Pancreas (tissue), 10 donors: ENCODE results near the gene ABCC10. TPM values are rescaled to one million over a fixed set of nuclear protein-coding genes. Genes with fewer than 3 reads are reported as not detected.
"Not testable (repeated sequence)": the region's sequence is repeated elsewhere in the genome, so short reads cannot be mapped to it uniquely, and the experiment has no call there.

Experiments used
- ATAC-seq, 4 donors: fragments of 200-7000 bp; cut with Tn5 transposase; one replicate each; pipeline versions ENCODE4 v1.8.0 to v1.9.1; 2020; ENCODE audit warnings: mild to moderate bottlenecking in 4 of 4, moderate library complexity in 4 of 4
- DNase-seq, 6 donors: peaks; one replicate each; pipeline ENCODE4 v3.0.0-alpha.2; 2020
- FAIRE-seq: peaks from 2 replicates; lab custom pipeline; 2012; peaks lifted over from hg19 to GRCh38; lab: Jason Lieb, UNC
- H3K27ac ChIP-seq, 4 donors: fragments of 200-600 bp; sonication (generic); 1 replicate in 3 of 4; 2 replicates in 1 of 4; pipeline versions ENCODE4 v1.5.0 to v1.8.0; 2020
- H3K27me3 ChIP-seq, 4 donors: fragments of 200-600 bp; one replicate each; pipeline ENCODE4 v1.8.0; 2021
- H3K36me3 ChIP-seq, 3 donors: fragments of 200-600 bp; sonication (generic) in 1 of 3; one replicate each; pipeline versions ENCODE4 v1.5.0 to v1.8.0; 2020 to 2021
- H3K4me1 ChIP-seq, 3 donors: fragments of 200-600 bp; one replicate each; pipeline ENCODE4 v1.8.0; 2021
- H3K4me3 ChIP-seq, 4 donors: fragments of 200-600 bp; sonication (generic) in 2 of 4; one replicate each; pipeline versions ENCODE4 v1.5.0 to v1.8.0; 2020 to 2021
- H3K9me3 ChIP-seq, 4 donors: fragments of 200-600 bp; one replicate each; pipeline ENCODE4 v1.8.0; 2021
- CTCF ChIP-seq, 4 donors: fragments of 200-600 bp; sonication (generic) in 3 of 4; IDR thresholded peaks; one replicate each; pipeline versions ENCODE4 v1.5.0 to v1.8.0; 2021; ENCODE audit warnings: antibody characterized with exemption in 4 of 4
- WGBS, 2 donors: extraction: QIAGEN DNeasy Blood & Tissue Kit; methylation state at CpG; one replicate each; pipeline ENCODE4 v1.1.7; 2013; 5-methylcytosine and 5-hydroxymethylcytosine counted together
- intact Hi-C, 3 donors: fragments of 100-400 bp; cut with DNase I; formaldehyde crosslinking; loops; one replicate each; pipeline versions ENCODE4 v1.11.1 to v1.14.2; 2022
- microRNA-seq, 2 donors: library from miRNA; unstranded; fragments of <30 nt; microRNA quantifications; one replicate each; pipeline versions ENCODE4 to v1.1.0, GENCODE V29; 2019 to 2020
- polyA plus RNA-seq, 2 donors: library from polyadenylated mRNA; stranded (reverse); fragments of 200-250 nt; gene quantifications; one replicate each; pipeline ENCODE4 v1.2.3, GENCODE V29; 2013
- total RNA-seq, 6 donors: library from RNA; stranded (reverse); fragmentation: NEBNext Ultra II Directional in 4 of 6; extraction: Animal tissue kit (Norgen Biotek cat#: 25700) in 4 of 6; gene quantifications; one replicate each; pipeline versions ENCODE4 v1.2.1 to v1.2.4, GENCODE V29; 2021 to 2023
- donor health status: healthy with polysubstance abuse.
- donor health status: DM: no; HTN: no; CAD: no; lungs with moderate emphysema.
- donor health status: DM: no; HTN: no; CAD: no.
- donor health status: control.
- donor health status: control.
- donor health status: Bipolar disorder and iron deficiency.
- donor health status: DM: yes; HTN: yes; CAD: no.
- donor health status: DM: no; HTN: no; CAD: no.
- donor health status: DM: no; HTN: no; CAD: no.
- donor health status: DM: yes; HTN: yes; CAD: no.

ABCC10 gene
- total and polyA plus RNA-seq, 8 donors, result 14.0 to 54.8 (median 19.9) TPM

GRCh38 chr6:43497689-43498088 is 70.3 kb downstream of the ABCC10 start:
- H3K4me3 ChIP-seq, result no peak overlapping the region
- H3K36me3 ChIP-seq, result peaks cover 0 to 35% (median 15%) of the 10 kb centered on the region in 3 donors
- DNase-seq (no peak), FAIRE-seq (no peak), ATAC-seq (no peak)
- TF ChIP-seq CTCF (IDR thresholded peaks at IDR 0.05), result no peak
- H3K27me3 ChIP-seq, result no peaks in the 10 kb centered on the region
- intact Hi-C loops, result no loop called here
- H3K4me1 ChIP-seq, result no peaks in the 10 kb centered on the region
- WGBS, 2 donors, result 92 to 94% methylated on average over 12 of the region's 12 CpGs
- no peaks in the 10 kb centered on the region for H3K9me3 ChIP-seq
- no peak overlapping the region for H3K27ac ChIP-seq

- intact Hi-C loops, DNase-seq, H3K27me3 ChIP-seq, H3K9me3 ChIP-seq, ATAC-seq, FAIRE-seq, H3K4me1 ChIP-seq, H3K4me3 ChIP-seq, H3K27ac ChIP-seq: not testable (repeated sequence)
- peaks cover 0 to 39% (median 15%) of the 10 kb centered on the region in 3 donors for H3K36me3 ChIP-seq
- WGBS, 2 donors, result 92 to 94% methylated on average over 5 of the region's 5 CpGs
These were observed 71.0 kb downstream of the ABCC10 start for GRCh38 chr6:43498291-43498690.

GRCh38 chr6:43499028-43499815 is 71.9 kb downstream of the ABCC10 start:
- Histone ChIP-seq H3K4me3 (no peak overlapping the region), H3K27me3 (no peaks in the 10 kb centered on the region), H3K4me1 (no peaks in the 10 kb centered on the region), H3K36me3 (peaks cover 0 to 46% (median 20%) of the 10 kb centered on the region in 3 donors), H3K9me3 (no peaks in the 10 kb centered on the region), H3K27ac (no peak overlapping the region)
- no peak for FAIRE-seq
- no peak for TF ChIP-seq CTCF (IDR thresholded peaks at IDR 0.05)
- WGBS, 2 donors, result 86 to 89% methylated on average over 12 of the region's 12 CpGs
- no peak for ATAC-seq
- DNase-seq, result no peak
- intact Hi-C loops, result no loop called here

Small RNA genes within 50 kb of the gene (microRNA-seq; reads per million reads assigned to microRNA genes)
- gene MIR6780B, result 0 to 1.2 reads per million in 2 donors

Other genes starting within 250 kb of the ABCC10 start
- 10 to 100 TPM; 11.3 to 26.7 (median 13.8) TPM for gene CUL9, start 245.3 kb upstream of the ABCC10 start, total RNA-seq
- gene CUL9, start 245.3 kb upstream of the ABCC10 start, polyA plus RNA-seq, result 10 to 100 TPM; 86.6 to 99.3 TPM
- 10 to 100 TPM; 19.9 to 45.1 (median 38.4) TPM for gene DNPH1, start 198.1 kb upstream of the ABCC10 start, total RNA-seq
- gene DNPH1, start 198.1 kb upstream of the ABCC10 start, polyA plus RNA-seq, result 10 to 100 TPM; 56.0 to 73.3 TPM
- under 1 TPM; 0.08 to 0.19 (median 0.14) TPM for gene TTBK1, start 184.1 kb upstream of the ABCC10 start, total RNA-seq
- gene TTBK1, start 184.1 kb upstream of the ABCC10 start, polyA plus RNA-seq, result under 1 TPM; 0.45 to 0.57 TPM
- gene SLC22A7, start 129.3 kb upstream of the ABCC10 start, total RNA-seq, result under 1 TPM in 1 of 6 donors, not detected in 5; 0.16 TPM
- gene SLC22A7, start 129.3 kb upstream of the ABCC10 start, polyA plus RNA-seq, result not detected
- gene CRIP3, start 118.7 kb upstream of the ABCC10 start, total RNA-seq, result 1 to 10 TPM in 2 of 6 donors, under 1 TPM in 4; 0.46 to 4.6 (median 0.82) TPM
- gene CRIP3, start 118.7 kb upstream of the ABCC10 start, polyA plus RNA-seq, result 1 to 10 TPM; 4.5 to 9.7 TPM
- gene ZNF318, start 57.9 kb upstream of the ABCC10 start, total RNA-seq, result 10 to 100 TPM in 2 of 6 donors, 1 to 10 TPM in 4; 6.2 to 13.0 (median 8.7) TPM
- gene ZNF318, start 57.9 kb upstream of the ABCC10 start, polyA plus RNA-seq, result 1 to 10 TPM; 6.2 to 9.4 TPM
- 1 to 10 TPM in 1 of 6 donors, under 1 TPM in 3, not detected in 2; 0.22 to 1.1 (median 0.34) TPM for gene DLK2, start 28.0 kb downstream of the ABCC10 start, total RNA-seq
- gene DLK2, start 28.0 kb downstream of the ABCC10 start, polyA plus RNA-seq, result under 1 TPM; 0.26 to 0.30 TPM
- 10 to 100 TPM; 12.9 to 26.7 (median 15.4) TPM for gene TJAP1, start 50.0 kb downstream of the ABCC10 start, total RNA-seq
- gene TJAP1, start 50.0 kb downstream of the ABCC10 start, polyA plus RNA-seq, result 10 to 100 TPM; 43.9 to 44.5 TPM
- gene LRRC73, start 82.8 kb downstream of the ABCC10 start, total RNA-seq, result 1 to 10 TPM in 1 of 6 donors, under 1 TPM in 5; 0.60 to 1.1 (median 0.82) TPM
- gene LRRC73, start 82.8 kb downstream of the ABCC10 start, polyA plus RNA-seq, result 1 to 10 TPM in 1 of 2 donors, under 1 TPM in 1; 0.38 to 1.5 TPM
- gene YIPF3, start 89.4 kb downstream of the ABCC10 start, total RNA-seq, result 10 to 100 TPM; 60.6 to 81.1 (median 69.7) TPM
- 10 to 100 TPM; 60.3 to 92.2 TPM for gene YIPF3, start 89.4 kb downstream of the ABCC10 start, polyA plus RNA-seq
- gene POLR1C, start 89.5 kb downstream of the ABCC10 start, total RNA-seq, result 10 to 100 TPM; 10.2 to 20.9 (median 18.8) TPM
- gene POLR1C, start 89.5 kb downstream of the ABCC10 start, polyA plus RNA-seq, result 10 to 100 TPM; 15.7 to 31.3 TPM
- 10 to 100 TPM; 18.1 to 25.7 (median 22.9) TPM for gene XPO5, start 148.5 kb downstream of the ABCC10 start, total RNA-seq
- 10 to 100 TPM; 13.6 to 19.5 TPM for gene XPO5, start 148.5 kb downstream of the ABCC10 start, polyA plus RNA-seq
- 10 to 100 TPM in 2 of 6 donors, 1 to 10 TPM in 4; 6.1 to 12.6 (median 9.0) TPM for gene POLH, start 148.6 kb downstream of the ABCC10 start, total RNA-seq
- gene POLH, start 148.6 kb downstream of the ABCC10 start, polyA plus RNA-seq, result 1 to 10 TPM; 1.9 to 2.2 TPM
- 10 to 100 TPM; 23.6 to 57.5 (median 29.8) TPM for gene GTPBP2, start 201.7 kb downstream of the ABCC10 start, total RNA-seq
- 10 to 100 TPM; 53.0 to 63.0 TPM for gene GTPBP2, start 201.7 kb downstream of the ABCC10 start, polyA plus RNA-seq
- gene MAD2L1BP, start 208.3 kb downstream of the ABCC10 start, total RNA-seq, result 10 to 100 TPM in 4 of 6 donors, 1 to 10 TPM in 2; 6.5 to 11.8 (median 10.1) TPM
- gene MAD2L1BP, start 208.3 kb downstream of the ABCC10 start, polyA plus RNA-seq, result 10 to 100 TPM in 1 of 2 donors, 1 to 10 TPM in 1; 9.1 to 18.6 TPM
- under 1 TPM in 3 of 6 donors, not detected in 3; 0.06 to 0.16 (median 0.12) TPM for gene RSPH9, start 217.5 kb downstream of the ABCC10 start, total RNA-seq
- gene RSPH9, start 217.5 kb downstream of the ABCC10 start, polyA plus RNA-seq, result 1 to 10 TPM in 1 of 2 donors, under 1 TPM in 1; 0.08 to 1.1 TPM